WTC11 (cell line): ENCODE results near the gene APOA1.

ENCODE experiments used
- CREM ChIP-seq: sonication (generic); formaldehyde crosslinking; IDR thresholded peaks from 2 replicates; pipeline ENCODE4 v1.8.1; 2022; ENCODE audit warnings: mild to moderate bottlenecking, missing genetic modification reagents, moderate library complexity
- TF ChIP-seq, protein P1 (sequence below): fragments of 200-600 bp; IDR thresholded peaks from 2 replicates; pipeline ENCODE4 v1.8.0; 2022; ENCODE audit warnings: antibody characterized with exemption

DNA sequence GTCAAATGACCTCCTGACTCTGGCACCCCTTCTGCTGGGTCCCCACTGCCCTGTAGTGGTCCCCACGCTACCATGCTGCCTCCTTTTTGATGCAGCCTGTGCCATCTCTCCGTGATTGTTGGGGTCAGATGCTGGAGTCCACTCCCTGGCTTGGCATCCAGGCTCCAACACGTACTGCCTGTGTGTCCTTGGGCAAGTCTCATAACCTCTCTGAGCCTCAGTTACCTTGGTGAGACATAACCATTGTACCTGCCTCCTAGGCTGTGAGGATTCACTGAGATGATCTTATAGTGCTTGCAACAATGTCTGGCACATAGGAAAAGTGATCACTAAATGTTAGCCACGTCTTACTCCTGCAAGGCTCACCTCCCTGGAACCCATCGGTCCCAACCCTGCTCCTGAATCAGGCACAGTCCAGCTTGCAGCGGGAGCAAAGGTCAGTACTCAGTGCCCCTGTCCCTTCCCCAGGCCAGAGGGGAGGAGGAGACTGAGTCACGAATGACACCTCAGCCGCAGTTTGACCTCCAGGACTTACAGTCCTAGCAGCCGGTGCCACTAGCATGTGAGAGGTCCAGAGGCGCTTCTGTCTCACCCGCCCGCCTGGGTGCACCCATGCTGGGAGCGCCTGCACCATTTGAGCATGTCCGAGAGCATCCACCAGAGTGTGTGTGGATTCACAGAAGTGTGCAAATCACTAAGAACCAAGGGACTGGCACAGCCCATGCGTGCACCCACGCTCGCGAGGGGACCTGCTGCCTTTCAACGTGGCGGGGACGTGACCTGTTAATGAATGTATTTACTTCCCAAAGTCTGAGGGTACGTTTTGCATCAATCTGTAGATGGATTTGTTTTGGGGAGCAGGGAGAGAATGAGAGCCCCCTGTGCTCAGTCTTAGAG is 11.3 kb downstream of the APOA1 start:
- TF ChIP-seq, protein P1, sequence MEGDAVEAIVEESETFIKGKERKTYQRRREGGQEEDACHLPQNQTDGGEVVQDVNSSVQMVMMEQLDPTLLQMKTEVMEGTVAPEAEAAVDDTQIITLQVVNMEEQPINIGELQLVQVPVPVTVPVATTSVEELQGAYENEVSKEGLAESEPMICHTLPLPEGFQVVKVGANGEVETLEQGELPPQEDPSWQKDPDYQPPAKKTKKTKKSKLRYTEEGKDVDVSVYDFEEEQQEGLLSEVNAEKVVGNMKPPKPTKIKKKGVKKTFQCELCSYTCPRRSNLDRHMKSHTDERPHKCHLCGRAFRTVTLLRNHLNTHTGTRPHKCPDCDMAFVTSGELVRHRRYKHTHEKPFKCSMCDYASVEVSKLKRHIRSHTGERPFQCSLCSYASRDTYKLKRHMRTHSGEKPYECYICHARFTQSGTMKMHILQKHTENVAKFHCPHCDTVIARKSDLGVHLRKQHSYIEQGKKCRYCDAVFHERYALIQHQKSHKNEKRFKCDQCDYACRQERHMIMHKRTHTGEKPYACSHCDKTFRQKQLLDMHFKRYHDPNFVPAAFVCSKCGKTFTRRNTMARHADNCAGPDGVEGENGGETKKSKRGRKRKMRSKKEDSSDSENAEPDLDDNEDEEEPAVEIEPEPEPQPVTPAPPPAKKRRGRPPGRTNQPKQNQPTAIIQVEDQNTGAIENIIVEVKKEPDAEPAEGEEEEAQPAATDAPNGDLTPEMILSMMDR, result no peak
- no peak for TF ChIP-seq CREM (CRISPR knock-in tag)
